ENCODE measurements around the gene SIM2.

The SIM2 gene

DNA sequence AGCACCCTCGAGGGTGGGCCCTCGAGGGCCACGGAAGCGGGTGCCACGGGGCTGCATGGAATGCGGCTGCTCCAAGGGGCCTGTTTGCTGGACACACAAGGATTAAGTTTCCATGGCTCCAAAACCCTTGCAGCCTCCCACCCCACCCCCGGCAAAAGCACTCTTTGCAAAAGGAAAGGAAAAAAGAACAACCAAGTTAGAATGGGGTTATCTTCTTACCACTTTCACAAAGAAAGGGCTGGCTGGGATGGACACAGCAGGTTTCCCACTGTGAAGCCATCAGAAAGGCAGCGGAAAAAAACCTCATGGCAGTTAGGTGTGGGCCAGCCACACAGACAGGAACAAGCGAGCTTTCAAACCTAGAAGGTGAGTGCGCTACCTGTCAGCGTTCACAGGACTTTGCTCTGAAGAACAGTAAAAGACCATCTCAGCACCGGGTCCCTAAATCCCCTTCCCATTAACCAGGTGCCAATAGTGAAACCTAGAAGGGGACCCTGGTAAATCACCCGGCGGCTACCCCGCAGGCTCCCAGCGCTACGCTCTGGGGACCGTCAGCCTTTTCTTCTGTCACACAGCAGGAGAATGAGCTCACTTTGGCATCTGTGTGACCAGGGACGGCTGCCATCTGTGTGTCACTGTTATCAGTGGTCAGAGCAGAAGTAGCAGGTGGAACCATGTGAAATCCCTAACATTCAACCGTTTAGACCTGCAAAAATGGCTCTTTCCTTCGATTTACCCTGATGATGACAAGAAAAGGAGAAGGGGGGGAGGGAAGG, 93.0 kb downstream of the SIM2 start:
- TF ChIP-seq FOXP2 (optimal IDR thresholded peaks at IDR 0.05; ENCODE audit: borderline replicate concordance, extremely low read depth, extremely low read length, insufficient read depth): no peak
- TF ChIP-seq POLR2AphosphoS5 (IDR thresholded peaks at IDR 0.05; ENCODE audit: low read depth, low read length): no peak
- TF ChIP-seq SIN3A (IDR thresholded peaks at IDR 0.05; ENCODE audit: borderline replicate concordance, insufficient read depth, low read length): no peak
- TF ChIP-seq REST (IDR thresholded peaks at IDR 0.05; ENCODE audit: insufficient read depth in 1 of 2, low read depth in 2 of 2, low read length in 2 of 2): no peak
- no peak for TF ChIP-seq TAF1 (IDR thresholded peaks at IDR 0.05; ENCODE audit: borderline replicate concordance, insufficient read depth, low read length)

- TF ChIP-seq SIN3A (IDR thresholded peaks at IDR 0.05; ENCODE audit: borderline replicate concordance, insufficient read depth, low read length) (no peak), POLR2AphosphoS5 (IDR thresholded peaks at IDR 0.05; ENCODE audit: low read depth, low read length) (no peak), FOXP2 (optimal IDR thresholded peaks at IDR 0.05; ENCODE audit: borderline replicate concordance, extremely low read depth, extremely low read length, insufficient read depth) (no peak), REST (IDR thresholded peaks at IDR 0.05; ENCODE audit: insufficient read depth in 1 of 2, low read depth in 2 of 2, low read length in 2 of 2) (no peak)
Observed at GRCh38 chr21:36792505-36792967, 93.6 kb downstream of the SIM2 start.

DNA sequence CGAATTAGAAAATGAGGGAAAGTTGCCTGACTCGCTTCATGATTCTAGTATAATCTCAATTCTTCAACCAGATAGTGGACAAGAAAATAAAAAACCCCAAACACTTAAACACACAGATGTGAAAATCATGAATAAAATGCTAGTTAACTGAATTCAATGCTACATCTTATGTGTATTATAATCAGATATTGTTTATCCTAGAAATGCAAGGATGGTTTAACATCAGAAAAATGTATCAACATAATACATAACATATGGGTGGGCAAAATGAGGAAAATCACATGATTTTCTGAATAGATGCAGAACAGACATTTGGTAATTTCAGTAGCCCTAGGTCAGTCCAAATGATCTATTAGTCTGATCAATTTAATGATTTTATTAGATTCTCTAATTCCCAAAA, 97.2 kb downstream of the SIM2 start:
- no peak for TF ChIP-seq SIN3A (IDR thresholded peaks at IDR 0.05; ENCODE audit: borderline replicate concordance, insufficient read depth, low read length)
- no peak for TF ChIP-seq POLR2AphosphoS5 (IDR thresholded peaks at IDR 0.05; ENCODE audit: low read depth, low read length)
- TF ChIP-seq TAF1 (IDR thresholded peaks at IDR 0.05; ENCODE audit: borderline replicate concordance, insufficient read depth, low read length): no peak
- TF ChIP-seq REST (IDR thresholded peaks at IDR 0.05; ENCODE audit: insufficient read depth in 1 of 2, low read depth in 2 of 2, low read length in 2 of 2): no peak
- no peak for TF ChIP-seq FOXP2 (optimal IDR thresholded peaks at IDR 0.05; ENCODE audit: borderline replicate concordance, extremely low read depth, extremely low read length, insufficient read depth)

- TF ChIP-seq REST (IDR thresholded peaks at IDR 0.05; ENCODE audit: insufficient read depth in 1 of 2, low read depth in 2 of 2, low read length in 2 of 2) (no peak), TAF1 (IDR thresholded peaks at IDR 0.05; ENCODE audit: borderline replicate concordance, insufficient read depth, low read length) (no peak), SIN3A (IDR thresholded peaks at IDR 0.05; ENCODE audit: borderline replicate concordance, insufficient read depth, low read length) (no peak), FOXP2 (optimal IDR thresholded peaks at IDR 0.05; ENCODE audit: borderline replicate concordance, extremely low read depth, extremely low read length, insufficient read depth) (no peak)
Observed at GRCh38 chr21:36798491-36798890, 99.6 kb downstream of the SIM2 start.

Measured in PFSK-1 (cell line).